H1 (cell line): ENCODE results near the gene EPHA1. TPM values are rescaled to one million over a fixed set of nuclear protein-coding genes. Genes with fewer than 3 reads are reported as not detected.
A peak's percentile ranks its signal among the peaks of the same experiment; 100 is the strongest.

Experiments
- CBX5 ChIP-seq: fragments of 300-800, 300-1000 bp; sonication (generic); IDR thresholded peaks from 2 replicates; pipeline ENCODE4 v1.7.1; 2016; ENCODE audit warnings: antibody characterized with exemption, low read length, low read depth
- CEBPB ChIP-seq: IDR thresholded peaks from 2 replicates; pipeline ENCODE4 v1.6.1; 2012; ENCODE audit warnings: low read depth, low read length
- CHD1 ChIP-seq: IDR thresholded peaks from 2 replicates; pipeline ENCODE4 v1.6.1; 2012; ENCODE audit warnings: low read depth, low read length, improper control_type of control experiment
- CREB1 ChIP-seq: IDR thresholded peaks from 2 replicates; pipeline ENCODE4 v1.6.1; 2012; ENCODE audit warnings: inconsistent platforms
- FOSL1 ChIP-seq: IDR thresholded peaks from 2 replicates; pipeline ENCODE4 v1.6.1; 2011; ENCODE audit warnings: mild to moderate bottlenecking, low read depth, low read length, moderate library complexity; ENCODE audit not compliant: insufficient read depth
- HDAC2 ChIP-seq, 2 experiments: fragments of 300-600 bp in 1 of 2; sonication (generic) in 1 of 2; IDR thresholded peaks; 2 replicates each; pipeline ENCODE4 v1.6.1; 2011 to 2012; ENCODE audit warnings: low read depth in 2 of 2, low read length in 2 of 2, mild to moderate bottlenecking in 2 of 2, moderate library complexity in 2 of 2, borderline replicate concordance in 1 of 2, inconsistent platforms in 1 of 2
- HDAC6 ChIP-seq: IDR thresholded peaks from one replicate; pipeline ENCODE4 v1.7.1; 2012; ENCODE audit warnings: low read depth, mild to moderate bottlenecking, inconsistent platforms, low read length, moderate library complexity
- JUN ChIP-seq: IDR thresholded peaks from 2 replicates; pipeline ENCODE4 v1.6.1; 2011; ENCODE audit warnings: low read depth, mild to moderate bottlenecking, improper control_type of control experiment, low read length
- POLR2AphosphoS5 ChIP-seq: IDR thresholded peaks from 2 replicates; pipeline ENCODE4 v1.6.1; 2011; ENCODE audit warnings: low read depth, low read length
- RFX5 ChIP-seq: IDR thresholded peaks from 2 replicates; pipeline ENCODE4 v1.6.1; 2011; ENCODE audit warnings: low read depth, low read length, improper control_type of control experiment, borderline replicate concordance
- RNF2 ChIP-seq: fragments of 200-900, 300-1000 bp; sonication (generic); IDR thresholded peaks from 2 replicates; pipeline ENCODE4 v1.7.1; 2016; ENCODE audit warnings: borderline replicate concordance, low read depth, mild to moderate bottlenecking, antibody characterized with exemption, low read length; ENCODE audit not compliant: poor library complexity, severe bottlenecking; ENCODE audit errors: missing control alignments
- RXRA ChIP-seq: IDR thresholded peaks from 2 replicates; pipeline ENCODE4 v1.6.1; 2011; ENCODE audit warnings: low read depth, mild to moderate bottlenecking, low read length, moderate library complexity; ENCODE audit not compliant: insufficient read depth
- SIN3A ChIP-seq, 2 experiments: IDR thresholded peaks in 1 of 2; conservative IDR thresholded peaks in 1 of 2; 2 replicates each; pipeline ENCODE4 v1.6.1; 2011 to 2012; ENCODE audit warnings: low read length in 2 of 2, improper control_type of control experiment in 1 of 2, low read depth in 1 of 2, mild to moderate bottlenecking in 1 of 2
- SIX5 ChIP-seq: IDR thresholded peaks from 2 replicates; pipeline ENCODE4 v1.6.1; 2011; ENCODE audit warnings: mild to moderate bottlenecking, low read depth, low read length
- SUZ12 ChIP-seq: fragments of 200-600 bp; sonication (generic); IDR thresholded peaks from 2 replicates; pipeline ENCODE4 v1.6.1; 2012; ENCODE audit warnings: mild to moderate bottlenecking, inconsistent platforms, low read length, moderate library complexity, mixed read lengths
- TBP ChIP-seq: IDR thresholded peaks from 2 replicates; pipeline ENCODE4 v1.6.1; 2011; ENCODE audit warnings: low read depth, low read length, improper control_type of control experiment
- TEAD4 ChIP-seq: IDR thresholded peaks from 2 replicates; pipeline ENCODE4 v1.6.1; 2012; ENCODE audit warnings: low read depth, low read length, inconsistent platforms, mixed read lengths
- YY1 ChIP-seq: IDR thresholded peaks from 2 replicates; pipeline ENCODE4 v1.6.1; 2011; ENCODE audit warnings: low read depth, mild to moderate bottlenecking, low read length
- ZNF274 ChIP-seq: IDR thresholded peaks from 2 replicates; pipeline ENCODE4 v1.7.0; 2012; ENCODE audit warnings: low read length, borderline replicate concordance; ENCODE audit errors: extremely low read depth
- polyA plus RNA-seq, 7 experiments: library from polyadenylated mRNA; depleted of rRNA in 3 of 7; stranded (reverse) in 5 of 7; unstranded in 2 of 7; fragments of >200 nt in 5 of 7; fragments of 200-250 nt in 2 of 7; gene quantifications; 1 replicate in 5 of 7; 2 replicates in 1 of 7; 4 replicates in 1 of 7; pipeline versions ENCODE4 v1.2.1 to v1.2.3, GENCODE V29; 2011 to 2013; ENCODE audit warnings: missing spikeins in 2 of 7, mixed read lengths in 2 of 7
- total RNA-seq: library from RNA; stranded (reverse); fragmentation: NEBNext Ultra II Directional; extraction: Animal tissue kit (Norgen Biotek cat#: 25700); gene quantifications from 2 replicates; pipeline ENCODE4 v1.2.1, GENCODE V29; 2021

EPHA1 gene
- total and polyA plus RNA-seq, 2 of the 8 experiments (the other 6 are each of a cell fraction or from before 2014, with no cell fraction given): 86.5 to 133 TPM

GRCh38 chr7:143345428-143345900, 63.2 kb downstream of the EPHA1 start (continued):
- no peak for TF ChIP-seq SUZ12
- peak in 1 of 2 experiments; percentile 67; a peak in 1 of 4 replicates for TF ChIP-seq HDAC2 (IDR thresholded peaks at IDR 0.05; ENCODE audit: borderline replicate concordance in 1 of 2, low read depth in 2 of 2, low read length in 2 of 2)
- TF ChIP-seq CREB1: 0 out of 2 replicates have a peak, but pooled peaks have one; percentile 46
- TF ChIP-seq ZNF274: no peak
- TF ChIP-seq CHD1: no peak
- no peak for TF ChIP-seq SIX5
- no peak for TF ChIP-seq CEBPB
- TF ChIP-seq POLR2AphosphoS5: no peak
- TF ChIP-seq YY1: peak; percentile 68; the same call in 1 of the 2 replicates
- no peak for TF ChIP-seq FOSL1
- TF ChIP-seq RXRA: 0 out of 2 replicates have a peak, but pooled peaks have one; percentile 37
- TF ChIP-seq TBP: no peak
- TF ChIP-seq RFX5: no peak
- TF ChIP-seq RNF2: no peak
- peak; percentile 67; the same call in 1 of the 2 replicates for TF ChIP-seq TEAD4
- no peak for TF ChIP-seq JUN
- TF ChIP-seq CBX5: no peak
- TF ChIP-seq HDAC6: no peak
- TF ChIP-seq SIN3A (conservative IDR thresholded peaks at IDR 0.05 in 1 of 2, IDR thresholded peaks at IDR 0.05 in 1 of 2; ENCODE audit: low read depth in 1 of 2, low read length in 2 of 2): peak in 1 of 2 experiments; percentile 50; a peak in 1 of 4 replicates
